Heart left ventricle (tissue), 13 donors: ENCODE results near the gene AIMP1.

Experiments used
- POLR2A ChIP-seq, 2 donors: fragments of 450-650 bp; IDR thresholded peaks; one replicate each; pipeline ENCODE4 v1.6.1; 2017; ENCODE audit warnings: antibody characterized with exemption in 2 of 2, mild to moderate bottlenecking in 2 of 2, moderate library complexity in 2 of 2
- TF ChIP-seq, protein P1 (sequence below), 12 donors: fragments of 200-600 bp; sonication (generic) in 4 of 12; IDR thresholded peaks; one replicate each; pipeline versions ENCODE4 v1.5.0 to v1.8.0; 2018 to 2022; ENCODE audit warnings: antibody characterized with exemption in 12 of 12, mild to moderate bottlenecking in 5 of 12
- donor health status: ischemic (EF 13 %, LVEDD 7.1; RV severe dilation, severe dysfunction).
- donor health status: DM: no; HTN: yes; CAD: no.
- donor health status: DM: no; HTN: no; CAD: no.
- donor health status: ischemic (EF 25% LVEDD 6.9; RV normal size, moderate dysfunction).
- donor health status: ischemic (EF 25% LVEDD 5.7; RV mildly dilated, moderate dysfunction).
- donor health status: ischemic (EF 35%, LVEDD 5.7; RV mildly dilated, moderate dysfunction).
- donor health status: nonischemic (EF 11% LVEDD 7.7; RV severe dilation, severe dysfunction).
- donor health status: DM: yes; HTN: yes; CAD: no.
- donor health status: PGD.
- donor health status: ischemic (EF 29% LVEDD 5.4; RV normal size, mild dysfunction).
- donor health status: nonischemic (EF 23%, LVEDD 6.1; RV moderate dilation, normal function).

DNA sequence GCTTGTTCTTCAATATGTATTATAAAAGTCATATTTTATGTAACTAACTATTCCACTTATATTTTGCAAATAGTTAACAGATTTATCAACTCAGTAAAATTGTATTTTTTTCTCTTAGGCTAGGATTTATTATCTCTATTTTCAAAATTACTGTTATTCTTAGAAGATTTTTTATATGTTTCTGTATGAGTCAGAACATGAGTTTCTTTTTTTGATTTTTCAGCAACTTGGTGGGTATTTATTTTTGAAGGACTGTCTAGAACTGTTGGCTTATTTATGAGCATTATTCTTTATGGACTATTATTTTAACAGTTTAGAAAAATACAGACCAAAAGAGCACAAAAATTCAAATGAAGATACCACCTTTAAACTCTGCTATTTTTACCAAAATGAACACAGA lies 6.8 kb downstream of the AIMP1 start:
- TF ChIP-seq, protein P1, sequence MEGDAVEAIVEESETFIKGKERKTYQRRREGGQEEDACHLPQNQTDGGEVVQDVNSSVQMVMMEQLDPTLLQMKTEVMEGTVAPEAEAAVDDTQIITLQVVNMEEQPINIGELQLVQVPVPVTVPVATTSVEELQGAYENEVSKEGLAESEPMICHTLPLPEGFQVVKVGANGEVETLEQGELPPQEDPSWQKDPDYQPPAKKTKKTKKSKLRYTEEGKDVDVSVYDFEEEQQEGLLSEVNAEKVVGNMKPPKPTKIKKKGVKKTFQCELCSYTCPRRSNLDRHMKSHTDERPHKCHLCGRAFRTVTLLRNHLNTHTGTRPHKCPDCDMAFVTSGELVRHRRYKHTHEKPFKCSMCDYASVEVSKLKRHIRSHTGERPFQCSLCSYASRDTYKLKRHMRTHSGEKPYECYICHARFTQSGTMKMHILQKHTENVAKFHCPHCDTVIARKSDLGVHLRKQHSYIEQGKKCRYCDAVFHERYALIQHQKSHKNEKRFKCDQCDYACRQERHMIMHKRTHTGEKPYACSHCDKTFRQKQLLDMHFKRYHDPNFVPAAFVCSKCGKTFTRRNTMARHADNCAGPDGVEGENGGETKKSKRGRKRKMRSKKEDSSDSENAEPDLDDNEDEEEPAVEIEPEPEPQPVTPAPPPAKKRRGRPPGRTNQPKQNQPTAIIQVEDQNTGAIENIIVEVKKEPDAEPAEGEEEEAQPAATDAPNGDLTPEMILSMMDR (IDR thresholded peaks at IDR 0.05), result no peak
- TF ChIP-seq POLR2A (IDR thresholded peaks at IDR 0.05), result no peak
